ENCODE data around the gene PGBD4.

DNA sequence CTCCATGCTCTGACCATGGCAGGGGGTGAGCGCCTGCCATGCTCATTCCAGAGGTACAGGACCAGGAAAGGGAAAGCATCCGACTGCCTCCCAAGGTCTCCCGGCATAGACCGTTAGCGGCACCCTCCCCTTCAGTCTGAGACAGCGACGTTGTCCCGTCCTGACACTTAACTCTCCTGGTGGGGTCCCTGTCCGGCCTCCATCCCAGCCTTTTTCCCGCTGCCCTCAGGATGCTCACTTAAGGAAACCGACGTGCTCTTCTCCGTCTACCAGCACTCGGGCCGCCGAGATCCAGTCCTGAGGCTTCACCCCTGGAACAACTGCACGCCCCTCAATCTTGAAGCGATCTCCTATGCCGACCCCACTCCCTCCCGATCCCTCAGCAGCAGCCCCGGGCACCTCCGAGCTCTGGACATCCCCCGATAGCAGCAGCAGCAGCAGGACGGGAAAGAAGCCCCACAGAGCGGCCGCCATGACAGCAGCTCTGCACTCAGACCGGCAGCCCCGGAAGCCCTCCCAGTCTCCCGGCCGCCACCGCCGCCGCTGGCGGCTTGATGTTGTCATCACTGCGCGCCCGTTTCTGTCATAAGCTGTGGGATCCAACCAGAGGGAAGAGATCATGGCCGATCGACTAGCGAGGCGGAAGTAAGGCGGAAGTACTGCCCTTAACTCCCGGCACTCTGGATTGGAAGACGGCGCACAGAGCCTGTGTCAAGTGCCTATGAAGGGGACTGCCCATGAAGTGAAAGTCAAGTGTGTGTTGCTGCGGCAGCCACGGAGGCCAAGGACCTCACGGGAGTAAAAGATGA is at the start of gene PGBD4, which contains the start of gene EMC7:
- TF ChIP-seq, protein P1, sequence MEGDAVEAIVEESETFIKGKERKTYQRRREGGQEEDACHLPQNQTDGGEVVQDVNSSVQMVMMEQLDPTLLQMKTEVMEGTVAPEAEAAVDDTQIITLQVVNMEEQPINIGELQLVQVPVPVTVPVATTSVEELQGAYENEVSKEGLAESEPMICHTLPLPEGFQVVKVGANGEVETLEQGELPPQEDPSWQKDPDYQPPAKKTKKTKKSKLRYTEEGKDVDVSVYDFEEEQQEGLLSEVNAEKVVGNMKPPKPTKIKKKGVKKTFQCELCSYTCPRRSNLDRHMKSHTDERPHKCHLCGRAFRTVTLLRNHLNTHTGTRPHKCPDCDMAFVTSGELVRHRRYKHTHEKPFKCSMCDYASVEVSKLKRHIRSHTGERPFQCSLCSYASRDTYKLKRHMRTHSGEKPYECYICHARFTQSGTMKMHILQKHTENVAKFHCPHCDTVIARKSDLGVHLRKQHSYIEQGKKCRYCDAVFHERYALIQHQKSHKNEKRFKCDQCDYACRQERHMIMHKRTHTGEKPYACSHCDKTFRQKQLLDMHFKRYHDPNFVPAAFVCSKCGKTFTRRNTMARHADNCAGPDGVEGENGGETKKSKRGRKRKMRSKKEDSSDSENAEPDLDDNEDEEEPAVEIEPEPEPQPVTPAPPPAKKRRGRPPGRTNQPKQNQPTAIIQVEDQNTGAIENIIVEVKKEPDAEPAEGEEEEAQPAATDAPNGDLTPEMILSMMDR (IDR thresholded peaks at IDR 0.05 in 8 of 11, conservative IDR thresholded peaks at IDR 0.05 in 3 of 11), result peak in 2 of 11 experiments; percentile 31 to 37
- TF ChIP-seq POLR2AphosphoS5 (IDR thresholded peaks at IDR 0.05) (peak; percentile 93 to 95 (median 95)), POLR2A (IDR thresholded peaks at IDR 0.05) (peak in 2 of 3 donors; percentile 19 to 85)
